Stimulated activated naive CD4-positive, alpha-beta T cell (primary cell): ENCODE data around the gene NDUFA11.

Experiments used
- DNase-seq, 6 experiments: peaks; one replicate each; lab custom pipeline; 2025; lab: John Stamatoyannopoulos, UW

The NDUFA11 gene

GRCh38 chr19:5932609-5933262, 29.1 kb upstream of the NDUFA11 start:
- no peak for DNase-seq

- no peak for DNase-seq
Observed at GRCh38 chr19:5932146-5932545, 28.6 kb upstream of the NDUFA11 start.

- no peak for DNase-seq
Observed at GRCh38 chr19:5931251-5931650, 27.7 kb upstream of the NDUFA11 start.

- DNase-seq, result no peak
Observed at GRCh38 chr19:5929625-5930024, 26.0 kb upstream of the NDUFA11 start.

- no peak for DNase-seq
Observed at GRCh38 chr19:5929179-5929578, 25.6 kb upstream of the NDUFA11 start.

GRCh38 chr19:5927441-5927821, 23.8 kb upstream of the NDUFA11 start:
- no peak for DNase-seq

GRCh38 chr19:5926641-5927440, 23.3 kb upstream of the NDUFA11 start:
- DNase-seq, result no peak

- DNase-seq, result no peak
Observed at GRCh38 chr19:5925830-5926427, 22.3 kb upstream of the NDUFA11 start.

GRCh38 chr19:5923356-5923755, 19.8 kb upstream of the NDUFA11 start:
- DNase-seq, result no peak

GRCh38 chr19:5922161-5922545, 18.6 kb upstream of the NDUFA11 start:
- no peak for DNase-seq

- DNase-seq, result no peak
Observed at GRCh38 chr19:5921516-5922160, 18.0 kb upstream of the NDUFA11 start.

GRCh38 chr19:5918463-5919079, 15.0 kb upstream of the NDUFA11 start:
- DNase-seq, result no peak

GRCh38 chr19:5917431-5918107, 14.0 kb upstream of the NDUFA11 start:
- DNase-seq, result no peak

- no peak for DNase-seq
Observed at GRCh38 chr19:5916181-5916708, 12.7 kb upstream of the NDUFA11 start.

GRCh38 chr19:5915782-5916165, 12.2 kb upstream of the NDUFA11 start:
- DNase-seq, result no peak

GRCh38 chr19:5914946-5915781, 11.6 kb upstream of the NDUFA11 start:
- no peak for DNase-seq

- DNase-seq, result no peak
Observed at GRCh38 chr19:5914358-5914774, 10.8 kb upstream of the NDUFA11 start.

- no peak for DNase-seq
Observed at GRCh38 chr19:5913739-5914357, 10.3 kb upstream of the NDUFA11 start, which contains the start of gene CAPS. Gene CAPS, plus strand, starts transcription at chr19:5914254. Its CDS starts 153 bp downstream, at chr19:5914407.

GRCh38 chr19:5911366-5911765, 7.8 kb upstream of the NDUFA11 start:
- DNase-seq, result no peak

GRCh38 chr19:5910638-5910907, 7.0 kb upstream of the NDUFA11 start:
- no peak for DNase-seq
